Osteocyte (in vitro differentiated cells): ENCODE measurements around the gene GHRHR. TPM values are rescaled to one million over a fixed set of nuclear protein-coding genes. Genes with fewer than 3 reads are reported as not detected.

ENCODE experiments used
- DNase-seq: peaks from one replicate; pipeline ENCODE4 v3.0.0; 2021; ENCODE audit warnings: mixed read lengths; ENCODE audit not compliant: unreplicated experiment; ENCODE audit errors: extremely low spot score
- H3K27ac Mint-ChIP-seq: one replicate; pipeline ENCODE4 v1.8.0; 2021; ENCODE audit warnings: mild to moderate bottlenecking, mixed read lengths; ENCODE audit not compliant: unreplicated experiment
- H3K27me3 Mint-ChIP-seq: one replicate; pipeline ENCODE4 v1.8.0; 2021; ENCODE audit warnings: mixed read lengths; ENCODE audit not compliant: unreplicated experiment
- H3K36me3 Mint-ChIP-seq: one replicate; pipeline ENCODE4 v1.8.0; 2021; ENCODE audit warnings: mixed read lengths; ENCODE audit not compliant: unreplicated experiment
- H3K4me1 Mint-ChIP-seq: one replicate; pipeline ENCODE4 v1.8.0; 2021; ENCODE audit warnings: mixed read lengths; ENCODE audit not compliant: unreplicated experiment
- H3K4me3 Mint-ChIP-seq: one replicate; pipeline ENCODE4 v1.8.0; 2021; ENCODE audit warnings: mild to moderate bottlenecking, moderate library complexity, mixed read lengths; ENCODE audit not compliant: unreplicated experiment
- H3K9me3 Mint-ChIP-seq: one replicate; pipeline ENCODE4 v1.8.0; 2021; ENCODE audit warnings: mixed read lengths; ENCODE audit not compliant: unreplicated experiment
- total RNA-seq: library from RNA; stranded (reverse); gene quantifications from 2 replicates; pipeline ENCODE4 v1.2.1, GENCODE V29; 2021
- TF ChIP-seq, protein P1 (sequence below): fragments of 200-600 bp; sonication (generic); IDR thresholded peaks from 2 replicates; pipeline ENCODE4 v1.5.0; 2021; ENCODE audit warnings: antibody characterized with exemption, mild to moderate bottlenecking, moderate library complexity

Gene GHRHR
- total RNA-seq, 1 donor from 2014 or later, result not detected

DNA sequence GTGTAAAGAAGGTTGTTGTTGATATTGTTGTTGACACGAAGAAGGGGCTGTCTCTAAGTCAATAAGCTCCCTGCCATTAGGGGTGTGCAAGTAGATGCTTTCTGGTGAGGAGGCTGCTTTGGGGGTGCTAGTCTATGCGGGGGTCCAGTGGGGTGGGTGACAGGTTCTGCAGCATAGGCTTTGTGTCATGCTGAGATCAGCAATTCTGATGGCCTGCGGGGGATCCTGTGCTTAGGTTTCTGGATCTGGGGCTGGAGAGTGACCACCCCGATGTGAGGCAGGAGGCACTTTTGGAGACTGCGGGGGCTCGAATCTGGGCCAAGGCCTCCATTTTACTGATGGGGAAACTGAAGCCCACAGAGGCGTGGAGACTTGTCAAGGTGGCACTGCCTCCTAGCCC is 47.0 kb upstream of the GHRHR start:
- H3K9me3 Mint-ChIP-seq, result no peaks in the 10 kb centered on the region
- no peak for DNase-seq
- no peak overlapping the region for H3K4me3 Mint-ChIP-seq
- H3K4me1 Mint-ChIP-seq, result peaks cover 39% of the 10 kb centered on the region
- no peaks in the 10 kb centered on the region for H3K36me3 Mint-ChIP-seq
- no peaks in the 10 kb centered on the region for H3K27me3 Mint-ChIP-seq
- no peak overlapping the region for H3K27ac Mint-ChIP-seq
- TF ChIP-seq, protein P1, sequence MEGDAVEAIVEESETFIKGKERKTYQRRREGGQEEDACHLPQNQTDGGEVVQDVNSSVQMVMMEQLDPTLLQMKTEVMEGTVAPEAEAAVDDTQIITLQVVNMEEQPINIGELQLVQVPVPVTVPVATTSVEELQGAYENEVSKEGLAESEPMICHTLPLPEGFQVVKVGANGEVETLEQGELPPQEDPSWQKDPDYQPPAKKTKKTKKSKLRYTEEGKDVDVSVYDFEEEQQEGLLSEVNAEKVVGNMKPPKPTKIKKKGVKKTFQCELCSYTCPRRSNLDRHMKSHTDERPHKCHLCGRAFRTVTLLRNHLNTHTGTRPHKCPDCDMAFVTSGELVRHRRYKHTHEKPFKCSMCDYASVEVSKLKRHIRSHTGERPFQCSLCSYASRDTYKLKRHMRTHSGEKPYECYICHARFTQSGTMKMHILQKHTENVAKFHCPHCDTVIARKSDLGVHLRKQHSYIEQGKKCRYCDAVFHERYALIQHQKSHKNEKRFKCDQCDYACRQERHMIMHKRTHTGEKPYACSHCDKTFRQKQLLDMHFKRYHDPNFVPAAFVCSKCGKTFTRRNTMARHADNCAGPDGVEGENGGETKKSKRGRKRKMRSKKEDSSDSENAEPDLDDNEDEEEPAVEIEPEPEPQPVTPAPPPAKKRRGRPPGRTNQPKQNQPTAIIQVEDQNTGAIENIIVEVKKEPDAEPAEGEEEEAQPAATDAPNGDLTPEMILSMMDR, result no peak

DNA sequence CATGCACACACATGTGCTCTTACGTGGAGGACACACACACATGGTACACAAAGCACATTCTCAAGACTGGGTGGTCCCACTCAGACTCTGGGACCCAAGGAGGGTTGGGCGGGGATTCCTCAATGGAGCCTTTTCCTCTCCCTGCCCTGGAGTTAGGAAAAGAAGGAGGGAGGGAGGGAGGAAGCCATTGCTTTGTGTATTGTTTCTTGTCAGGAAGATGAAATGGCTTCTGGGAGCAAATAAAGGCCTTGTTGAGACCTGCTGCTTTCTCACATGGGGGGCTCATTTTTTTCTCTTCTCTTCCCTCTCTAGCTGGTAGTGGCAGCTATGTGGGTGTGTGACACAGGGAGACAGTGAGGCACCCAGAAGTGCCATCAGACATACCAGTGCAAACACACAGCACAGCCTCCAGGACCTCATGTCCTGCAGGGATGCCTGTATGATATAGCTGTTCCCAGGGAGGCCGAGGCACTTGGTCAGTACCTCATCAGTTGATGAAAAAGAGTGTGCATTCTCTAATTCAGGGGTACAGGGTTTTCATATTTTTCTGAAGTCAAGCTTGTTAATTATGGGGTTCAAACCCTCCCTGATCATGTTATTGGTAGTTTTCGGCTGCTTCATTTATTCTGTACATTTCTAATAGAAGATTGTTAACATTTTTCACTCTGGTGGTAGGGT is 46.4 kb upstream of the GHRHR start:
- H3K9me3 Mint-ChIP-seq, result no peaks in the 10 kb centered on the region
- no peaks in the 10 kb centered on the region for H3K36me3 Mint-ChIP-seq
- no peak for DNase-seq
- H3K4me1 Mint-ChIP-seq, result peaks cover 39% of the 10 kb centered on the region
- no peaks in the 10 kb centered on the region for H3K27me3 Mint-ChIP-seq
- TF ChIP-seq, protein P1, result no peak
- H3K27ac Mint-ChIP-seq, result no peak overlapping the region
- no peak overlapping the region for H3K4me3 Mint-ChIP-seq

DNA sequence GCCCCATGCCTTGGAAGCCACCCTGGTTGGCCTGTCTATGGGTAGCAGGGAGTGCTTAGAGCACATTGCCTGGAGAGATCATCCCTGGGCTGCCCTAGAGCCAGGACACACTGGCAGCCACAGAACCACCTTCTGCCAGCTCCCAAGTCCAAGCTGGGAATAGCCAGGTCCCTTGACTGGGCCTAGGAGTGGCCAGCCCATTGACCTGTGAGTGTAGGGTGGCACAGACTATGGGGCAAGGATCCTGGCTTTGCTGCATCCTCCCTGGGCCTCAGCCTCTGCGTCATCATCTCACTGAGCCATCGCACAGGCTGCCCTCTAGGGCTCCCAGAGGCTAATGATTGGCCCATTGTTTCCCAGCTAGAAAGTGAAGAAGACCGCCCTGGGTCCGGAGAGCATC is 45.1 kb upstream of the GHRHR start:
- H3K27ac Mint-ChIP-seq, result no peak overlapping the region
- H3K4me3 Mint-ChIP-seq, result no peak overlapping the region
- no peaks in the 10 kb centered on the region for H3K9me3 Mint-ChIP-seq
- no peaks in the 10 kb centered on the region for H3K27me3 Mint-ChIP-seq
- TF ChIP-seq, protein P1, result no peak
- no peak for DNase-seq
- H3K4me1 Mint-ChIP-seq, result peaks cover 28% of the 10 kb centered on the region
- H3K36me3 Mint-ChIP-seq, result no peaks in the 10 kb centered on the region

GRCh38 chr7:30920021-30920583 is 43.7 kb upstream of the GHRHR start:
- Mint-ChIP-seq H3K27me3 (no peaks in the 10 kb centered on the region), H3K27ac (no peak overlapping the region), H3K9me3 (no peaks in the 10 kb centered on the region), H3K4me3 (no peak overlapping the region), H3K4me1 (peaks cover 18% of the 10 kb centered on the region), H3K36me3 (no peaks in the 10 kb centered on the region)
- TF ChIP-seq, protein P1, result no peak
- no peak for DNase-seq

DNA sequence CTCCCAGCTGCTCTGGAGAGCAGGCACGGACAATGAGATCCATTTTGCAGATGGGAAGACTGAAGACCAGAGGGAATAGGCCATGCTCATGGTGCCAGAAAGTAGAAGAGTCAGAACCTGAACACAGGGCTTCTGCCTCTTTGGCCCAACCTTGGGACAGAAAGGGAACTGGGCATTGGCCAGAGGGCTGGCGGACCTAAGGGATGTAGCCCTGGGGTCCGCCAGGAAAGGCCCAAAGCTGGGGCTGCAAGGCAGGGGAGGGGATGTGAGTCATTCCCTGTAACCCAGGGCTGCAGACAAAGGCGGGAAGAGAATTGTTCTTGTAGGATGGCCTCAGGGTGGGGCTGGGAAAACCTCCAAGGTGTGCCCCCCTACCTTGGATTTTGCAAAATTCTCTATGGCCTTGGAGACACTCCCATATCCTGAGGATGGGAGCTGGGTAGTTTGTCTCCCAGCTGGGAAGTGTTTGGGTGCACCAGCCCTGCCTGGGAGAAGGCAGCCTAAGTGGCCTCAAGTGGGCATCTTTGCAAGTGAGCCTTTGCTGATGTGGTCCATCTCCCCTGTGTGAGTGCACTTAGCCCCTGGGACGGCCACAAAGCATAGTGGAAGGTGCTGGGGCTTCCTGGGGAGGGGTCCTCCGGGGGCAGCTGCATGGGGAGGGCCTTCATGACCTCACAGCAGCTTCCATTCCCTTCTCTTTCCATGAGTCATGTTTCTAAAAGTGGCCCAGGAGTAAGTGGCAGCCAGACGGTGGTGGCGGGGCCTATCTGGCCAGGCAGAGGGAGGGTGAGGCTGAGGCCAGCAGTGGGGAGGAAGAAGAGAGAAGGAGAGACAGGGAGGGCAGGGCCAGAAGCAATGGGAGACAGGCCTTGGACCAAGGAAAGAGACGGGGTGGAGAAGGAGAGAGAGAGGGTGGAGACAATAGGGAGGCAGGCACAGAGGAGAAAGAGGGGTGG is 42.9 kb upstream of the GHRHR start:
- TF ChIP-seq, protein P1, result no peak
- H3K4me1 Mint-ChIP-seq, result peaks cover 14% of the 10 kb centered on the region
- no peaks in the 10 kb centered on the region for H3K36me3 Mint-ChIP-seq
- no peak for DNase-seq
- no peak overlapping the region for H3K4me3 Mint-ChIP-seq
- no peaks in the 10 kb centered on the region for H3K9me3 Mint-ChIP-seq
- H3K27me3 Mint-ChIP-seq, result no peaks in the 10 kb centered on the region
- H3K27ac Mint-ChIP-seq, result peak overlapping the region; percentile 44
